Glomerular endothelial cell (primary cell): ENCODE measurements around the gene SHISA5. TPM values are rescaled to one million over a fixed set of nuclear protein-coding genes. Genes with fewer than 3 reads are reported as not detected.
"Not testable (repeated sequence)": the region's sequence is repeated elsewhere in the genome, so short reads cannot be mapped to it uniquely, and the experiment has no call there.

ENCODE experiments used
- DNase-seq: peaks from one replicate; pipeline ENCODE4 v3.0.0-alpha.2; 2011; ENCODE audit warnings: low read depth, low spot score; ENCODE audit errors: extremely low read depth
- total RNA-seq: library from RNA; depleted of rRNA; stranded (reverse); fragments of >200 nt; gene quantifications from 2 replicates; pipeline ENCODE4 v1.2.3, GENCODE V29; 2015

Gene SHISA5, protein sequence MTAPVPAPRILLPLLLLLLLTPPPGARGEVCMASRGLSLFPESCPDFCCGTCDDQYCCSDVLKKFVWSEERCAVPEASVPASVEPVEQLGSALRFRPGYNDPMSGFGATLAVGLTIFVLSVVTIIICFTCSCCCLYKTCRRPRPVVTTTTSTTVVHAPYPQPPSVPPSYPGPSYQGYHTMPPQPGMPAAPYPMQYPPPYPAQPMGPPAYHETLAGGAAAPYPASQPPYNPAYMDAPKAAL
- 297 and 305 TPM in 2 replicates for total RNA-seq

DNA sequence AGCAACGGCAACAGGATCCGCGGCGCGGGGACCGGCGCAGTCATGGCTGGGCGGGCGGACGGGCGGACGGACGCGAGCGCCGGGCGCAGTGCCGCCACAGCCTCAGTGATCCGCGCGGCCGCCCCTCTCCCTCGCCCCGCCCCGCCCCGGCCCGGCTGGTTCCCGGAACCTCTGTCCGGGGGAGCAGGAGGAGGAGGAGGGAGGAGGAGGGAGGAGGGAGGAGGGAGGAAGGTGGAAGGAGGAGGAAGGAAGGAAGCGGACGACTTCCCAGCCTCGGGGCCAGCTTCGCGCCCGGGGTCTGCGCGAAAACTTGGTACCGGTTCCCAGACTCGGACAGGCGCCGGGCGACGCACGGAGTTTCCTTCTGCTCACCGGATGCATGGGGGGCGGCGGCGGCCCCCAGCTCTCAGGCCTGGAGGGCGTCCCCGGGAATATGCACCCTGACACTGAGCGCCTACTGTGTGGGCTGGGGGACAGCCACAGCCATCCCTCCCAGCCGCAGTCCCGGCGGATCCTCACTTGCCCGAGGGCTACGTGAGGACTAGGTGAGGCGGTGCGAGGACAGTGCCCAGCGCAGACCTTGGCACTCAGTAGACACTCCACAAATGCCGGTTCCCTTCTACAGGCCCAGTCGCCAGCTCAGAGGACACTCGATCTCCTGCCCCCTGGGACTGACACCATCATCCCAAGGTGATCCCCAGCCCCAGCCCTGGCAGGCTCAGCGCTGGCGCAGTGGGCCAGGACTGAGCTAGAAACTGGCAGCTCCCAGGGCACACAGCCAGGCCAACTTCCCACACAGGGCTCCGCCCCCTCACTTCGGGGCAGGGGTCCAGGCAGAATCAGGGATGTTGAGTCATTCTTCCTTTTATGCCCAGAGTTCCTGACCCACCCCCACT, at the start of gene SHISA5:
Gene SHISA5 (minus strand): TSS at position 124 of the 896 bp plus-strand sequence. CDS start 80 bp downstream, at position 44.
- peak; percentile 22 for DNase-seq

DNA sequence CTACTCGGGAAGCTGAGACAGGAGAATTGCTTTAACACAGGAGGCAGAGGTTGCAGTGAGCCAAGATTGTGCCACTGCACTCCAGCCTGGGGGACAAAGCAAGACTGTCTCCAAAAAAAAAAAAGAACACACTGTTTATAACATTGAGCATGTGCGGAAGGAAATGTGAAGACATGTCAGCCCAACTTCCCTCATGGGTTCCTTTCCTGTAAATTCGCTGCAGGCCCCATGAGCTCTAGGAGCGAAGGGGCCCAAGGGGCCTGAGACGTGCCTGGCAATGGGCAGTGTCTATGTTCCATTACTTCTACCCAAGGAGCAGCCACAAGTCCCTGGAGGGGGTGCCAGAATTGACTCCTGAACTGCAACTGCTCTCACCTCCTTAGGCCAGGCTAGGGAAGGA, 49.4 kb upstream of the SHISA5 start:
- no peak for DNase-seq

DNA sequence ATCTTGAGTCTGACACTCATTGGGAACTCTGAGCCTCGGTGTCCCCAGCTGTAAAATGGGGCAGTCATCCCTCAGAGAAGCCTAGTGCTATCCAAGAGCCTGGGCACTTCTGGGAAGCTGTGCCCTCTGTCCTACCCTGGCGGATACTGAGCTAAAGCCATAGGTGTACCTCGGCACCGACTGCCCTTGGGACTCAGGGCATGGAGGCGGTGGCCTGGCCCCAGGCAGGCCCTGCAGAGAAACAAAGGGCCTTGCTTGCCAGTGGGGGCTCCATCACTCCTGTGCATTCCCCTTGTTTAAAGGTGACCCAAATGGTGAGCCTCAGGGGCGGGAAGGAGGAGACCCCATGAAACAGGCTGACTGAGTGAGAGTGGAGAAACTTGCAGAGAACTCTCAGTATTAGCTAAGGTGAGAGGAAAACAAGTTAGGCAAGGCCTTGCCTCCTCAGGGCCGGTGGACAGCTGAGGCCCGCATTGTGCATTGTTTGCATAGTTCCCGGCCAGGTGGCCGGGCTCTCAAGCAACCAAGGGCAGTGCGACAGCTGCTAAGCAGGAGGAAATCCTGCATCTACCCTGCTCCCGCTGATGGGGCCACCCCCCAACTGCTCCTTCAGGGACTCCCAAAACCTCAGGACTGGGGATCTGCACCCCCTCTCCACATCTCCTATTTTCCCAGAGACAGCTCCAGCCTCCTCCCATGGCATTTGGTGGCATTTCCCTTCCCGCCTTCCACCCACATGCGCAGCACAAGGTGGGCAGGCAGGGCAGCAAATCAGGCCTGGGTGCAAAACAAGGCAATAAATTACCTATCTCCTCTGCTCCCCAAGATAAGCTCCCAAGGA, 48.4 kb upstream of the SHISA5 start:
- no peak for DNase-seq

DNA sequence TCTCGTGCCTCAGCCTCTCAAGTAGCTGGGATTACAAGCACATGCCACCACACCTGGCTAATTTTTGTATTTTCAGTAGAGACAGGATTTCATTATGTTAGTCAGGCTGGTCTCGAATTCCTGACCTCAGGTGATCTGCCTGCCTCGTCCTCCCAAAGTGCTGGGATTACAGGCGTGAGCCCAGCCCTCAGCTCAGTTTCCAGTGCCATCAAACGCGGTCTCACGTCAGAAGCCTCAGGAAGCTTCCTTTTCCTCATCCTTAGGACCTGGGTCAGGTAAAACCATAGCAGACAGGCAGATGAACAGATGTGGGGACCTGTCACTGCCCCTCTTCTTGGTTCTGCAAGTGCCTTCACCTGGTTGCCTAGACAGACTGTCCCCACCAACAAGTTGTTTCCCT, 47.7 kb upstream of the SHISA5 start:
- DNase-seq, result not testable (repeated sequence)

DNA sequence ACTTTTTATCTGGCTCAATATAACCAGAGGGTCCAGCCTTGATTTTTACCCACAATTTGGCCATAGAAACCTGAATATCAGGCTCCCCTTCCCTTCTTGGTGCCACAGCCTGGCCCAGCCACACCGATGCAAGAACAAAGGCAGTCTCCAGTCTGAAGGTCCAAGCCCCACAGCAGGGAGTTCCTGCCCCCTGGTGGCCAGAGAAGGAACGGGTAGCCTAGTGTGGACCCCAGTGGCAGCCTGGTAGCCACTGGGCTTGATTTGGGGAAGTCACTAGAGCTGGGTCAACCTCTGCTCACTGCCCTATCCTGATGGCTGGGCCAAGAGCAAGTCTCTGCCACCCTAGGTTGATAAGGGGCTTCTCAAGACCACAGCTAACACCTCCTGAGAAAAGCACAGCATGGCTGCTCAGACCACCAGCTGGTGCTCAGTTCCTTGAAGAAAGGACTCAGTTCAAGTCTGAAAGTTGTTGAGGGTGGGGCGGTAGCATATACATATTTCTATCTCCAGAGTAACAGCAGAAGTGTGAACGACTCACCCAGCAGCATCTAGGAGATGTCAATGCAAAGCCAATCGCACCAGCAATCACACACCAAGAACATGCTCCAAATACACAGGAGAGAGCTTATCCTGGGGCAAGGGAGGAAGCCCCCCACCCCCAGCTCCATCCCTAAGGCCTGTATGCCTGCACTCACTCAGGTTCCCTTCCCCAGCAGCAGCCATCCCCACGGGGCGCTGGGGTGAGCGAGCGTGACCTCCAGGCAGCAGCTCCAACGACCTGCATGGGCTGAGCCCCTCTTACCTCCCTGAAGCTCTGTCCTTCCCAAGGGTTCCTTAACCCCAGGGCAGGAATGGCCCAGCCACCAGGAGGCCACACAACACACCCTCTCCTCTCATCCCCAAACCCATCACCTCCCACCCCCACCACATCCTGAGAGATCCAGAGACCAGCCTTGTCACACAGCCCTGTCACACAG, 45.0 kb upstream of the SHISA5 start:
- peak; percentile 36 for DNase-seq

DNA sequence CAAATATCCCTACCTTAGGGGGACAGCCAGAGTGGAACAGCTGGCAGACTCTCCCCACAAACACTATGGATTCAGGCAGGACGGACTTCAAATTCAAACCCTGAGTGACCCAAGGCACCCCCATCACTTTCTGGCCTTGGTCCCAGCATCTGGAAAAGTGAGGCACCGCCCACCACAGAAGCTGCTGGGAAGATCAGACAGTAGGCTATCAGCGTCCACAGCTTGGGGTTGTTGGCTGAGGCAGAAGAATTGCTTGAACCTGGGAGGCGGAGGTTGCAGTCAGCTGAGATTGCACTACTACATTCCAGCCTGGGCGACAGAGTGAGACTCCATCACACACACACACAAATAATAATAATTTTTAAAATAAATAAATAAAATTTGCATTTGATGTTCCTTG, 44.2 kb upstream of the SHISA5 start:
- no peak for DNase-seq

DNA sequence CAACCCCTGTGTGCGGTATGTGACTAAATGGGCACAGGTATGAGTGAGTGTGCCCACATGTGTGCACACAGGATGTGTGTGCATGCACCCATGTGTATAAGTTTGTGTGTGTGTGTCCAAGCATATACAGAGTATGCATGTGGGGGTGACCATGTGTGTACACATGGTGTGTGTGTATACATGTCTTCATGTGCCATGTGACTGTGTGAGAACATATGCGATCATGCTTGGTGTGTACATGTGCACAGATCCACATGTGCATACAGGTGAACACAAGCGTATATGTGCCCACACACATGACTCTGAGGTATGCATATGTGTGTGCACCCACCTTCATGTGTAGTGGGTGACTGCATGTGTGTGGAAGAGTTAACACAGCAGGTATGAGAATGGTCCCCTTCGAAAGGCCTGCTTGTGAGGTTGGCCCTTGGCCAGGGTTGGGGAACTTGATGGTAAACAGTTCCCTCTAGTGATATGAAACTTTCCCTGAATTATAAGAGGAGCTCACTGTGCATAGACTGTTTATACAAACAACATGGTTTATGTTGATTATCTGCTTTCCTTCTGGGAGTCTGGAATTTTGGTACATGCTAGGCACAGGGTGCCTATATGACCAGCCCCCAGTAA, 42.3 kb upstream of the SHISA5 start:
- DNase-seq, result no peak

DNA sequence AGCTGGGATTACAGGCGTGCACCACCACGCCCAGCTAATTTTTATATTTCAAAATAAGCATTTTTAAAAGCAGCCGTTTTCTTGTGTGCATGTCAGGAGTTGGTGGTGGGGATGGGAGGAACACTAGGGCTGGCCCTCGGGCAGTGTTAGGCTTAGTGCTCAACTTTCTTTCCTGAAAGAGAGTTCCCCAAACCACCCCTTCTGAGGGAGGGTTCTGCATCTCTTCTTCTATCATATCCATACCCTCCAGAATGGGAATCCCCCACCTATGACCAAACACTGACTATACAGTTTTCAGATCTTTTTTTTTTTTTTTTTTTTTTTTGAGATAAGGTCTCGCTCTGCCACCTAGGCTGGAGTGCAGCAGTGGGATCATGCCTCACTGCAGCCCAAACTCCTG, 40.2 kb upstream of the SHISA5 start:
- no peak for DNase-seq

DNA sequence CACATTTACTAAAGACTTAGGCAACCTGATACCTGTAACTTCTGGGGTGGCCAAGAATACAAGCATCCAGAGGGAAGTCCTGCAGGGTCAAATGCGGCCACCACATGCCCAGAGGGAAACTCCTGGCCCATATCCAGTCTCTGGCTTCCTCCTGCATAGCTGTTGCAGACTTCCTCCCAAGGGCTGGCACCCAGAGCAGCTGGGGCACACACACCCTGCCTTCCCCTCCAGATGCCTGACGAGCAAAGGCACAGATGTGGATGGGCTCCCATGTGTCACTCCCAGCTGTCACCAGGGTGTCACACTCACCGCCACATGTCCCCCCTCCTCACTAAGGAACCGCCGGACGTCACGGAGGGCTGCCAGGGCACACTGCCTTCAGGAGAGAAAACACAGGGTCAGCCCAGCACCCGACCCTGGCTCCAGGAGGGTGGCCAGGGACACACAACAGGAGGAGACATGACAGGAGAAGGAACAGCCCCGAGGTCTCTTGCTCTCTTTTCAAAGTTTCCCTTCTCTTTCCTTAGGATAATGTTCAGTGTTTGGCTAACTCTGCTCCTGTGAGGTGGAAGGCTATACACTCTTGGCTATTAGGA, 39.4 kb upstream of the SHISA5 start:
- DNase-seq, result no peak

DNA sequence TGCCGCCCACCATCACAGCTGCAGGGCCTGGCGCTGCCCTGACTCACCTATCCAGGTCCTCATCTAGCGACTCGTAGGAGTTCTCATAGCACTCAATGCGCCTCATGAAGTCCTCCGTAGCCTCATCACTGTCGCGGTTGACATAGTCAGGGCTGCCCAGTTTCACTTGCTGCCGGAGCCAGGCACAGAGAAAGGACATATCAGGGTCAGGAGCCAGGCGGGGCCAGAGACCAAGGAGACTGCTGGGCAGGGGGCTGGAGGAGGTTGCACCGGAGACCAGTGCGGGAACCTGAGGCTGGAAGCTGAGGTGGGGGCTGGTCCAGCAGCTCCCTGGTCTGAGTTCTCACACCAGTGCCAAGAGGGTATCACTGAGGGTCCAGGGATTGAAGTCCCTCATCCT, 34.5 kb upstream of the SHISA5 start:
- no peak for DNase-seq

DNA sequence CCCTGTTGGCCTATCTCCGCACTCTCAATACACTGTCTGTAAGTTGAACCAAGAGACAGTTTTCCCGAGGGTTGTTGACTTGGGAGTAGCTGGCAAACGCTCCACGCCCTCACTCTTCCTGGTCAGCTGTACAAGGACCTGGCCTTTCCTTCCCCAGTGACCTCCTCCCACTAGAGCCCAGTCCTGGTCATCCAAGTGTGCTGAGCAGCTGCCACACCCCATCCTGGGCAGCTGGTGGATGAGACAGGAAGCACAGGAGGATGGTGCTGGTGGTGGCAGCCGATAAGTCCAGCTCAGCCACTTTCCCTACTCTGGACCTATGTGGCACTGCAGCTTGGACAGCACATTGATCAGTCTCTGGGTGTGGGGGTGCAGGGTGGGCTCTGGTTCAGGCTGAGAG, 32.8 kb upstream of the SHISA5 start:
- DNase-seq, result no peak

DNA sequence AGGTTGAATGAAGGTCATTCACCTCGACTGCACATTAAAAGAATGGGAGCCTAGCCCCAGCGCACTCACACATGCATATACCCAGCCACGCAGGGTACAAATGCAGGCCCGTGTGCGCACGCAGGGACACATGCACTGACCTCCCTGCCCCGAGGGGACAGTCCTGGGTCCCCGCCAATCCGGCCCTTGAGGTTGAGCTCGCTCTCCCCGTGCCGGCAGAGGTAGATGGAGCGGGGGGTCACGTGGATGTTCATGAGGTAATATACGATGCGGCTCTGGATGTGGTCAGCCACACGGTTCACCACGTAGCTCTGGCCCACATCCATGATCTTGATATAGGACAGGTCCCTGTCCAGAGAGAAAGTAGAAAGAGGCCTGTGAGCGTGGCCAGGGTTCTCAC, 32.1 kb upstream of the SHISA5 start:
- no peak for DNase-seq

DNA sequence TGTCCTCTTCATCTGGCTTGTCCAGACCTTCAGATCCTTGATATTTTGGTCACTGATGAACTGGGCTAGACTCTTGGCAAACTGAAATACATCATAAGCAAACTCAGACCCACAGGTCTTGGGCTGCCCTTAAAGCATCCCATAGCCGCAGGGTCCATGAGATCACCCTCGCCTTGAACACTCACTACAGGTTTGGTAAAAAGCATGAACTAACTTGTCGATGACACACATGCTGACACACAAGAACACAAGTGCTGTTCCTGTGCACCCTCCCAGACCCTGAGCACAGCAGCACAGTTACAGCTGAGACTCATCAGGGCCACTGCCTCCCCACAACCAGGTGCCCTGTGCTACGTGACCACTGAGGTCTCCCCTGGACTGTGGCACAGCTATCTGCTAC, 31.6 kb upstream of the SHISA5 start:
- no peak for DNase-seq

DNA sequence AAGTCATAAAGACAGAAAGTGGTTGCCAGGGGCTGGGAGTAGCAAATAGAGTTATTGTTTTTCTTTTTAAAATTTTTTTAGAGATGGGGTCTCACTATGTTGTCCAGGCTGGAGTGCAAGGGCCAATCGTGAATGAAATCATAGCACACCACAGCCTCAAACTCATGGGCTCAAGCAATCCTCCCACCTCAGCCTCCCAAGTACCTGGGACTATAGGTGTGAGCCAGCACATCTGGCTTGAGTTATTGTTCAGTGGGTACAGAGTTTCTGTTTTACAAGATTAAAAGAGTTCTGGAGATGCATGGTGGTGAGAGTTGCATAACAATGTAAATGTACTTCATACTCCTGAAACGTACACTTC, 29.0 kb upstream of the SHISA5 start:
- no peak for DNase-seq

DNA sequence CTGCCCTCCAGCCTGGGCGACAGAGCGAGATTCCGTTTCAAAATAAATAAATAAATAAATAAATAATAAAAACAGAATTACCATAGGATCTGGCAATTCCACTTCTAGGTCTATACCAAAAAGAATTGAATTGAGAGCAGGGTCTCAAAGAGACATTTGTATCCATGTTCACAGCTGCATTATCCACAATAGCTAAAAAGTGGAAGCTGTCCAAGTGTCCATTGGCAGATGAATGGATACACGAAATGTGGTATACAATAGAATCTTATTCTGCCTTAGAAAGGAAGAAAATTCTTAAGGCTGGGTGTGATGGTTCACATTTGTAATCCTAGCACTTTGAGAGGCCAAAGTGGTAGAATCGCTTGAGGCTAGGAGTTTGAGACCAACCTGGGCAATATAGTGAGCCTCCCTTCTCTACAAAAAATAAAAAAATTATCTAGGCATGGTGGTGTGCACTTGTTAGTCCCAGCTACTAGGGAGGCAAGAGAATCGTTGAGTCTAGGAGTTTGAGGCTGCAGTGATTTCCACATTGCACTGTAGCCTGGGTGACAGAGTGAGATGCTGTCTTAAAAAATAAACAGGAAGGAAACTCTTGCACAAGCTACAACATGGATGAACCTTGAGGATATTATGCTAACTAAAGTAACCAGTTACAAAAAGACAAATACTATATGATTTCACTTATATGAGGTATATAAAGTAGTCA, 28.4 kb upstream of the SHISA5 start:
- DNase-seq, result no peak

DNA sequence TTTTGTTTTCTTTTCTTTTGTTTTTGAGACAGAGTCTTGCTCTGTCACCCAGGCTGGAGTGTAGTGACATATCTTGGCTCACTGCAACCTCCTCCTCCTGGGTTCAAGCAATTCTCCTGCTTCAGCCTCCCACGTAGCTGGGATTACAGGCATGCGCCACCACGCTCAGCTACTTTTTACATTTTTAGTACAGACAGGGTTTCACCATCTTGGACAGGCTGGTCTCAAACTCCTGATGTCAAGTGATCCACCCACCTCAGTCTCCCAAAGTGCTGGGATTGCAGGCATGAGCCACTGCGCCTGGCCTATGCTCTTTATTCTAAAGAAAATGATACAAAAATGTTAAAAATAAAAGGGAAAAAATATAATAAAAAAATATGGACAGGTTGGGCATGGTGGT, 26.7 kb upstream of the SHISA5 start:
- not testable (repeated sequence) for DNase-seq

DNA sequence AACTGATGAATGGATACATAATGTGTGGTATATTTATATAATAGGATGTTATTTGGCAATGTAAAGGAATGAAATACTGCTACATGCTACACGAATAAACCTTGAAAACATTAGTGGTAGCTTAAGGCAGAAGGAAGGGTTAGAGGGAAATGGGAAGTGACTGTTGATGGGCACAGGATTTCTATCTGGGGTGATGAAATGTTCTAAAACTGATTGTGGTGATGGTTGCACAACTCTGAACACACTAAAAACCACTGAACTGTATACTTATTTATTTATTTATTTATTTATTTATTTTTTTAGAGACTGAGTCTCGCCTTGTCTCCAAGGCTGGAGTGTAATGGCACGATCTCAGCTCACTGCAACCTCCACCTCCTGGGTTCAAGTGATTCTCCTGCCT, 24.8 kb upstream of the SHISA5 start:
- DNase-seq, result no peak

DNA sequence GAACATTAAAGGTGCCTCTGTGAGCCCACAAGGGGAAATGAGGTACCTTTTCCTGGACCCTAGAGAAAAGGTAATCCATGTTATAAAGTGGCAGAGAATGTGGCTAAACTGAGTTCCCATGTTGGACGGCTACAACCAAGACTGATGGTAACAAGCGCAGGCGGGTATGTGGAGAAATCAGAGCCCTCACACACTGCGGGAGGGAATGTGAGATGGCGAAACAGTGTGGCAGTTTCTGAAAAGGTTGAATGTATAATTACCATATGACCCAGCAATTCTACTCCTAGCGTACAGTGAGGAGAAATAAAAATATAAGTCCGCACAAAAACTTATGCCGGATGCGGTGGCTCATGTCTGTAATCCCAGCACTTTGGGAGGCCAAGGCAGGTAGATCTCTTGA, 24.1 kb upstream of the SHISA5 start:
- DNase-seq, result no peak

DNA sequence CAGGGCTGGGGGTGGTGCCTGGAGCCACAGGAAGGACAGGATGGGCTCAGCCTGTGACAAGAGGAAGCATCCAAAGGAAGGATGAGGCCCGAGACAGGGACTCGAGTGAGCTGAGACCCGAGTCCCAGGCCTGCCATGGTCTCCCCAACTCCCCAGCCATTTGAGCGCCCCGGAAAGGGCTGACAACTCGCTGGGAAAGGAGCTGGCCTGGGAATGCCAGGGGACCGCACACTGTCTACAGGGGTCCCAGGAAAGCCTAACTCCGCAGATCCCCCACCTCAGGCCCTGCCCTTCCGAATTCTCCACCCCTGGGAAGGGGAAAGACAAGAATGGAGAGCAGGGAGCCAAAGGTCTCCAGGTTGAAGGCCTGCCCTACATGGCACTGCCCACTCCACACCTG, 21.0 kb upstream of the SHISA5 start:
- DNase-seq, result no peak
